H1 (cell line): ENCODE data around the gene TMEM107. TPM values are rescaled to one million over a fixed set of nuclear protein-coding genes. Genes with fewer than 3 reads are reported as not detected.
"Not testable (repeated sequence)": the region's sequence is repeated elsewhere in the genome, so short reads cannot be mapped to it uniquely, and the experiment has no call there.

ENCODE experiments used
- CTCF ChIA-PET: fragments of 300-600 bp; sonication (Branson Sonifier 250); formaldehyde crosslinking; loops from one replicate; lab custom pipeline; 2021; ENCODE audit not compliant: partially characterized antibody; lab: Charles Lee
- POLR2A ChIA-PET: fragments of 300-600 bp; sonication (Branson Sonifier 250); formaldehyde crosslinking; loops from one replicate; lab custom pipeline; 2021; ENCODE audit warnings: inconsistent platforms; ENCODE audit not compliant: partially characterized antibody; lab: Charles Lee
- DNase-seq, 2 experiments: peaks; one replicate each; pipeline versions ENCODE4 v3.0.0 to v3.0.0-alpha.2; 2010 to 2022; ENCODE audit warnings: low spot score in 2 of 2, low read depth in 1 of 2, mixed read lengths in 1 of 2
- FAIRE-seq: peaks from 2 replicates; lab custom pipeline; 2011; peaks lifted over from hg19 to GRCh38; lab: Jason Lieb, UNC
- H2AFZ ChIP-seq: 2 replicates; pipeline ENCODE4 v1.8.1; 2012; ENCODE audit warnings: low read length, inconsistent platforms
- H2AK5ac ChIP-seq: 2 replicates; pipeline ENCODE4 v1.6.1; 2013; ENCODE audit warnings: low read depth, low read length
- H2BK120ac ChIP-seq: replicated peaks from 2 replicates; pipeline ENCODE3; 2013; ENCODE audit warnings: low read depth, low read length, inconsistent platforms
- H2BK12ac ChIP-seq: 2 replicates; pipeline ENCODE4 v1.6.1; 2013; ENCODE audit warnings: low read depth, low read length
- H2BK15ac ChIP-seq: 2 replicates; pipeline ENCODE4 v1.6.1; 2013; ENCODE audit warnings: low read length
- H2BK20ac ChIP-seq: 2 replicates; pipeline ENCODE4 v1.6.1; 2013; ENCODE audit warnings: low read length
- H2BK5ac ChIP-seq: 2 replicates; pipeline ENCODE4 v1.6.1; 2013; ENCODE audit warnings: low read depth, low read length
- H3K14ac ChIP-seq: 2 replicates; pipeline ENCODE4 v1.6.1; 2013; ENCODE audit warnings: inconsistent platforms; ENCODE audit not compliant: insufficient read length
- H3K18ac ChIP-seq: 2 replicates; pipeline ENCODE4 v1.6.1; 2013; ENCODE audit warnings: low read length; ENCODE audit errors: extremely low read depth
- H3K23ac ChIP-seq: 2 replicates; pipeline ENCODE4 v1.6.1; 2013; ENCODE audit warnings: inconsistent platforms; ENCODE audit not compliant: insufficient read length
- H3K23me2 ChIP-seq: 2 replicates; pipeline ENCODE4 v1.6.1; 2013; ENCODE audit warnings: low read depth, low read length
- H3K27ac ChIP-seq: 2 replicates; pipeline ENCODE4 v1.6.1; 2011; ENCODE audit warnings: low read depth, low read length, inconsistent platforms
- H3K27me3 ChIP-seq, 4 experiments: replicated peaks in 1 of 4; 1 replicate in 1 of 4; 2 replicates in 3 of 4; pipeline versions ENCODE4 v1.6.1 to v1.8.1; 2011 to 2013; ENCODE audit warnings: low read length in 3 of 4, mild to moderate bottlenecking in 3 of 4, inconsistent platforms in 2 of 4, mixed read lengths in 2 of 4, moderate library complexity in 1 of 4; ENCODE audit not compliant: control insufficient read depth in 3 of 4, insufficient read depth in 3 of 4; ENCODE audit errors: extremely low read depth in 1 of 4
- H3K36me3 ChIP-seq, 4 experiments: 2 replicates each; pipeline versions ENCODE4 v1.6.1 to v1.8.1; 2011 to 2013; ENCODE audit warnings: mild to moderate bottlenecking in 4 of 4, low read length in 3 of 4, moderate library complexity in 2 of 4, control low read depth in 1 of 4, inconsistent platforms in 1 of 4; ENCODE audit not compliant: insufficient read depth in 4 of 4, control insufficient read depth in 2 of 4
- H3K4ac ChIP-seq: replicated peaks from 2 replicates; pipeline ENCODE3; 2013; ENCODE audit warnings: low read length, low read depth, mixed read lengths, inconsistent platforms; ENCODE audit not compliant: insufficient read length
- H3K4me1 ChIP-seq, 4 experiments: replicated peaks in 1 of 4; 1 replicate in 1 of 4; 2 replicates in 3 of 4; pipeline versions ENCODE4 v1.6.1 to v1.8.1; 2011 to 2013; ENCODE audit warnings: low read length in 3 of 4, inconsistent platforms in 2 of 4, mixed read lengths in 1 of 4; ENCODE audit not compliant: insufficient read depth in 4 of 4, control insufficient read depth in 3 of 4
- H3K4me2 ChIP-seq, 2 experiments: 2 replicates each; pipeline versions ENCODE4 v1.6.1 to v1.8.1; 2011 to 2013; ENCODE audit warnings: low read depth in 2 of 2, low read length in 2 of 2, control low read depth in 1 of 2, inconsistent platforms in 1 of 2, mild to moderate bottlenecking in 1 of 2; ENCODE audit not compliant: insufficient read depth in 1 of 2
- H3K4me3 ChIP-seq, 4 experiments: fragments of 200-600, 300-600 bp in 1 of 4; sonication (generic), shearing (Covaris generic), sonication (Bioruptor Twin) in 1 of 4; 2 replicates each; pipeline versions ENCODE4 v1.5.1 to v1.8.1; 2011 to 2016; ENCODE audit warnings: low read length in 4 of 4, low read depth in 3 of 4, control low read depth in 2 of 4, inconsistent platforms in 2 of 4, mild to moderate bottlenecking in 2 of 4, mixed read lengths in 1 of 4, moderate library complexity in 1 of 4; ENCODE audit not compliant: insufficient read depth in 2 of 4; ENCODE audit errors: extremely low read depth in 1 of 4
- H3K56ac ChIP-seq: replicated peaks from 2 replicates; pipeline ENCODE3; 2013; ENCODE audit warnings: low read depth, mild to moderate bottlenecking, mixed read lengths, low read length, inconsistent platforms; ENCODE audit not compliant: insufficient read length
- H3K79me1 ChIP-seq: 2 replicates; pipeline ENCODE4 v1.6.1; 2013; ENCODE audit warnings: low read depth, low read length, control low read depth
- H3K79me2 ChIP-seq, 2 experiments: 2 replicates each; pipeline versions ENCODE4 v1.6.1 to v1.8.1; 2012 to 2013; ENCODE audit warnings: low read length in 2 of 2, mild to moderate bottlenecking in 2 of 2, inconsistent platforms in 1 of 2; ENCODE audit not compliant: insufficient read depth in 2 of 2, control insufficient read depth in 1 of 2
- H3K9ac ChIP-seq, 4 experiments: replicated peaks in 1 of 4; 1 replicate in 1 of 4; 2 replicates in 3 of 4; pipeline versions ENCODE4 v1.6.1 to v1.8.1; 2011 to 2013; ENCODE audit warnings: low read depth in 3 of 4, low read length in 3 of 4, control low read depth in 2 of 4, mild to moderate bottlenecking in 2 of 4, moderate library complexity in 2 of 4, inconsistent platforms in 1 of 4; ENCODE audit errors: extremely low read depth in 1 of 4
- H3K9me3 ChIP-seq, 2 experiments: 2 replicates each; pipeline versions ENCODE4 v1.6.1 to v1.8.1; 2012 to 2013; ENCODE audit warnings: mild to moderate bottlenecking in 2 of 2, moderate library complexity in 2 of 2, control low read depth in 1 of 2, inconsistent platforms in 1 of 2, low read depth in 1 of 2, low read length in 1 of 2, mixed read lengths in 1 of 2; ENCODE audit not compliant: insufficient read depth in 2 of 2
- H4K20me1 ChIP-seq, 2 experiments: replicated peaks in 1 of 2; 2 replicates each; pipeline versions ENCODE3 to v1.8.1; 2011 to 2013; ENCODE audit warnings: inconsistent platforms in 2 of 2, low read length in 2 of 2, mild to moderate bottlenecking in 1 of 2; ENCODE audit not compliant: insufficient read depth in 2 of 2, control insufficient read depth in 1 of 2
- H4K5ac ChIP-seq: 2 replicates; pipeline ENCODE4 v1.6.1; 2013; ENCODE audit warnings: low read length, low read depth, mixed read lengths, inconsistent platforms; ENCODE audit not compliant: insufficient read length
- H4K8ac ChIP-seq: 2 replicates; pipeline ENCODE4 v1.8.0; 2013; ENCODE audit warnings: mild to moderate bottlenecking, moderate library complexity, low read length, inconsistent platforms; ENCODE audit not compliant: insufficient read depth; ENCODE audit errors: extremely low read depth
- H4K91ac ChIP-seq: replicated peaks from 2 replicates; pipeline ENCODE3; 2013; ENCODE audit warnings: low read length, mixed read lengths, inconsistent platforms; ENCODE audit not compliant: insufficient read length
- SIN3A ChIP-seq, 2 experiments: IDR thresholded peaks in 1 of 2; conservative IDR thresholded peaks in 1 of 2; 2 replicates each; pipeline ENCODE4 v1.6.1; 2011 to 2012; ENCODE audit warnings: low read length in 2 of 2, improper control_type of control experiment in 1 of 2, low read depth in 1 of 2, mild to moderate bottlenecking in 1 of 2
- WGBS, 2 experiments: shearing (Covaris generic) in 1 of 2; methylation state at CpG; one replicate each; pipeline versions ENCODE4 v1.1.6 to v1.1.7; 2013 to 2015; ENCODE audit warnings: low lambda C conversion rate in 2 of 2, mixed read lengths in 2 of 2, inconsistent platforms in 1 of 2, low coverage in 1 of 2, missing lambda C conversion rate in 1 of 2; ENCODE audit not compliant: insufficient replicate concordance in 2 of 2, insufficient coverage in 1 of 2, insufficient read length in 1 of 2; ENCODE audit errors: extremely low coverage in 1 of 2, missing lambda C conversion rate in 1 of 2; 5-methylcytosine and 5-hydroxymethylcytosine counted together
- polyA plus RNA-seq, 7 experiments: library from polyadenylated mRNA; depleted of rRNA in 3 of 7; stranded (reverse) in 5 of 7; unstranded in 2 of 7; fragments of >200 nt in 5 of 7; fragments of 200-250 nt in 2 of 7; gene quantifications; 1 replicate in 5 of 7; 2 replicates in 1 of 7; 4 replicates in 1 of 7; pipeline versions ENCODE4 v1.2.1 to v1.2.3, GENCODE V29; 2011 to 2013; ENCODE audit warnings: missing spikeins in 2 of 7, mixed read lengths in 2 of 7
- total RNA-seq: library from RNA; stranded (reverse); fragmentation: NEBNext Ultra II Directional; extraction: Animal tissue kit (Norgen Biotek cat#: 25700); gene quantifications from 2 replicates; pipeline ENCODE4 v1.2.1, GENCODE V29; 2021

TMEM107 gene
- total and polyA plus RNA-seq, 2 of the 8 experiments (the other 6 are each of a cell fraction or from before 2014, with no cell fraction given), result 17.3 to 21.5 TPM

GRCh38 chr17:8173056-8173870, 2.9 kb downstream of the TMEM107 start (continued):
- TF ChIP-seq SIN3A (conservative IDR thresholded peaks at IDR 0.05 in 1 of 2, IDR thresholded peaks at IDR 0.05 in 1 of 2; ENCODE audit: low read depth in 1 of 2, low read length in 2 of 2), result peak; percentile 15 to 94; a peak in 1 of 4 replicates

- H3K23me2 ChIP-seq, H3K27ac ChIP-seq, H2AFZ ChIP-seq, DNase-seq, H2BK15ac ChIP-seq, H3K23ac ChIP-seq, FAIRE-seq, H3K4me2 ChIP-seq, H3K4me3 ChIP-seq, H3K79me1 ChIP-seq, H3K4ac ChIP-seq, H2BK5ac ChIP-seq, H3K9me3 ChIP-seq, H3K4me1 ChIP-seq, H4K20me1 ChIP-seq, H2AK5ac ChIP-seq, H4K8ac ChIP-seq, H3K79me2 ChIP-seq, H3K9ac ChIP-seq, H2BK12ac ChIP-seq, H3K27me3 ChIP-seq, H2BK120ac ChIP-seq, H2BK20ac ChIP-seq, H3K18ac ChIP-seq, H4K5ac ChIP-seq, H3K56ac ChIP-seq, H3K36me3 ChIP-seq, H3K14ac ChIP-seq, H4K91ac ChIP-seq: not testable (repeated sequence)
- ChIA-PET POLR2A (interaction anchor here (0.6 to 9.3 kb wide), 5 partner anchors 9 to 212 kb away, joined by 3 to 289 read pairs (median 3); partner anchors contain the start of gene VAMP2), CTCF (interaction anchor here (0.8 to 2.0 kb wide), 4 partner anchors 10 to 37 kb away, joined by 3 to 8 read pairs (median 4); no protein-coding TSS in a partner anchor)
- WGBS, 2 experiments, result 93% methylated on average over 17 of the region's 19 CpGs; no CpG with 5 or more reads in 1 of the 2 experiments
Observed at GRCh38 chr17:8170186-8170585, 6.0 kb downstream of the TMEM107 start.
